ENCODE results near the gene FAM124A.

- TF ChIP-seq MYC (IDR thresholded peaks at IDR 0.05; ENCODE audit: low read depth, low read length) (no peak), CTCF (IDR thresholded peaks at IDR 0.05; ENCODE audit: extremely low read depth in 1 of 2, insufficient read depth in 1 of 2, low read depth in 1 of 2, low read length in 2 of 2) (no peak), POLR2A (IDR thresholded peaks at IDR 0.05; ENCODE audit: low read depth, low read length) (no peak), POLR2AphosphoS5 (IDR thresholded peaks at IDR 0.05; ENCODE audit: insufficient read depth, low read depth, low read length) (no peak)
Measured at GRCh38 chr13:51280379-51280940, 58.3 kb downstream of the FAM124A start.

Data from endothelial cell of umbilical vein (primary cell).